Stimulated activated CD8-positive, alpha-beta memory T cell treated with anti-CD3 and anti-CD28 coated beads, Interleukin-7, amount 100 ng/mL, for 4 hours (primary cell): ENCODE data around the gene IRF9.

Experiments used
- DNase-seq, 2 donors: peaks; one replicate each; pipeline ENCODE4 v3.0.0-alpha.2; 2020; ENCODE audit warnings: low read depth in 2 of 2

The IRF9 gene, protein sequence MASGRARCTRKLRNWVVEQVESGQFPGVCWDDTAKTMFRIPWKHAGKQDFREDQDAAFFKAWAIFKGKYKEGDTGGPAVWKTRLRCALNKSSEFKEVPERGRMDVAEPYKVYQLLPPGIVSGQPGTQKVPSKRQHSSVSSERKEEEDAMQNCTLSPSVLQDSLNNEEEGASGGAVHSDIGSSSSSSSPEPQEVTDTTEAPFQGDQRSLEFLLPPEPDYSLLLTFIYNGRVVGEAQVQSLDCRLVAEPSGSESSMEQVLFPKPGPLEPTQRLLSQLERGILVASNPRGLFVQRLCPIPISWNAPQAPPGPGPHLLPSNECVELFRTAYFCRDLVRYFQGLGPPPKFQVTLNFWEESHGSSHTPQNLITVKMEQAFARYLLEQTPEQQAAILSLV

GRCh38 chr14:24160850-24161804 lies at the start of gene IRF9:
TSS of gene IRF9 (plus strand) at chr14:24161265. CDS start at chr14:24162145, 880 bp downstream.
- DNase-seq = peak; percentile 87 to 96

DNA sequence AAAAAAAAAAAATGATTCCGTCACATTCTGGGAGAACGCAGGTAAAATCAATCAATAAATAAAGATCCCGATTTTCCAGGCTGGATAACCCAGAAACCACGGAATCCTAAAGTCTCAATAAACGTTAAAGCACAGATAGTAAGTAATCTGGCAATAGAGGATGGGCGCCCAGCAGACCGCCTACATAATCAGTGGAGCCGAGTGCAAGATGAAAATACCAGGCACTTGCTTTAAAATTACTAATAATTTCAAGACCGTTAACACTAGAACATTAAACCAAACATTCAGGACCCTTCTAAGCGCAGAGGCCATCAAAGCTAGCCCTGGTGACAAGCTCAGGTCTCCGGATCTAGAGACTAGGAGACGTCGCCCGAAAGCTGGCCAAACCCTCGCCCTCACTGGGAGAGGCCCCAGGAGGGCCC lies 47.7 kb upstream of the IRF9 start:
- DNase-seq = no peak

- DNase-seq = peak; percentile 58 to 61
Observed at GRCh38 chr14:24113801-24114531, 47.1 kb upstream of the IRF9 start.

DNA sequence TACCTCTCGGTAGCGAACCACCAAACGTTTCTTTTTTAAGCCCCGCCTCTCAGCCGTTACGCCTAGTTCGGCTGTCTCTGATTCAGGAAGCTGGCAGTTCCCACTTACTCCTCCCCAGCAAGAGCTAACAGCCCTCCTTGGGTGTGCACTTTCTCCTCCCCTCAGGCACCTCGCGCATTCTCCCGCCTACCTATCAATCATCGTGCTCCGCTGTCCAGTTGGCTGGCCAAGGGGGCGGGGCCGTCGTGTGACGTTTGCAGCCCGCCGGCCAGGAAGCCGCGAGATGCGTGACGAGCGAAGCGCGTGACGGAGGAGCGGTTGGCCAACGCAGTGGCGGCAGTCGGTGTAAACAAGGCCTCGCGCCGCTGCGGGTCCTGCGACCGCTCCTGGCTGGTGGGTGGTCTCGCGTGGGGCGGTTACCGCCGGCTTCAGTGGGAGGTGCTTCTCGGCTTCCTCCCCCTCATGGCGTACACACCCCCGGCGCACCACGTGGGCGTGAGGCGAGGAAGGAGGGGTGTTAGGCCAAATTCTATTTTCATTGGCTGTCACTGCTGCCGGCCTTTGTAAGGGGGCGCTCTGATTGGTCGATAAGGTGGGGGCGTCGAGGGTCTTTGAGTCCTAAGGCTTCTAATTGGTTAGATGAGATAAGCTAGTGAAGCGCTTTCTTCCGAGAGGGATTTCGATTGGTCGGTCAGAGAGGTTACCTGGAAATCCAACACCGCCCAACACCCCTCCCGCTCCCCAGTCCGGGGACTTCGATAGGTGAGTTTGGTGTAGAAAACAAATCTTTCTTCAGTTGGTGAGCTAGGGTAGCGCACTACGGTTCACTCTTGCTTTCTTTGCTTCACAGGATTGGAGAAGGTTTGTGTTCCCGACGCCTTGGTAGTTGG lies 46.3 kb upstream of the IRF9 start, which contains the start of the genes DCAF11 and NRL:
DCAF11 (plus strand) TSS at position 246 of the 890 bp plus-strand sequence. CDS start 818 bp downstream, outside the sequence.
NRL (minus strand) TSS at position 418 of the 890 bp plus-strand sequence. CDS start 32,101 bp downstream, outside the sequence.
- peak; percentile 98 to 99 for DNase-seq

- no peak for DNase-seq
Observed at GRCh38 chr14:24115422-24116127, 45.5 kb upstream of the IRF9 start.

DNA sequence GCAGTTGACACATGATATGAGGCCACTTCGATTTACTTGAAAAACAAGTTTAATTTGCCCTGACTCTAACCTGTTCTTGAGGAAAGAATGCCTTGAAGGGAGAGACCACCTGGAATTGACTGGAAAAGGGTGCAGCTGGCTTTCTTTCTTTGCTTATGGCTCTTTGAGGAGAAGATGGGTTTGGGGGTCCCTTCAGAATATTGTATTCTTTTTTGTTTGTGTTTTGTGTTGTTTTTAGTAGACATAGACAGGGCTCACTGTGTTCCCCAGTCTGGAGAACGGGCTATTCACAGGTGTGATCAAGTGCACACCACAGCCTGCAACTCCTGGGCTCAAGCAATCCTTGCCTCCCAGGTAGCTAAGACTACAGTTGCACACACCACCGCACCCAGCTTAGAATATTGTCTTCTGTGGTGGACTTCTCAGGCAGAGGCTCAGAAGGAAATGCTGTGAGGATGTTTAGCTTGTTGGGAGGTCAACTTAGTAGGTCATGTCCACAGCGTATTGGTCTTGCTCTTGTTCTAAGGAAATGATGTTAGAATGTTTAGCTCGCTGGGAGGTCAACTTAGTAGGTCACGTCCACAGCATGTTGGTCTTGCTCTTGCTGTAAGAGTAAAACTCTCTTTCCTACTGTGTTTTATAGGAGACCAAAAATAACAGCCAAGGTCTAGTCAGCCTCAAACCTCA lies 44.8 kb upstream of the IRF9 start:
- DNase-seq = no peak

DNA sequence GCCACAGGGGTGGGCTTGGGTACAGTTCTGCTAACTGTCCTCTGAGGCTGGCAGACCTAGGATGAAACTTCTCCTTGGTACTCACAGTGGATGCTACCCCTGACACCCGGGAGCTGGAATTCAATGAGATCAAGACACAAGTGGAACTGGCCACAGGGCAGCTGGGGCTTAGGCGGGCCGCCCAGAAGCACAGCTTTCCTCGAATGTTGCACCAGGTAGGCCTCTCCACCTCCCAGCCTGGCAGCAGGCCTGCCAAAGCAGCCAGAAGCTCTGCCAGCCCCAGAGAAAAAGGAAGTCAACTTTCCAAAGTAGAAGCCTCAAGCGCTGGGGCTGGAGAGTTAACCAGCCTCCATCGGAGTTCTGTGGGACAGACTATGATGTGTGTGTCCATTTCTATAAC lies 43.9 kb upstream of the IRF9 start:
- no peak for DNase-seq

- no peak for DNase-seq
Observed at GRCh38 chr14:24119691-24120090, 41.4 kb upstream of the IRF9 start.

GRCh38 chr14:24121210-24121609 lies 39.9 kb upstream of the IRF9 start:
- no peak for DNase-seq

DNA sequence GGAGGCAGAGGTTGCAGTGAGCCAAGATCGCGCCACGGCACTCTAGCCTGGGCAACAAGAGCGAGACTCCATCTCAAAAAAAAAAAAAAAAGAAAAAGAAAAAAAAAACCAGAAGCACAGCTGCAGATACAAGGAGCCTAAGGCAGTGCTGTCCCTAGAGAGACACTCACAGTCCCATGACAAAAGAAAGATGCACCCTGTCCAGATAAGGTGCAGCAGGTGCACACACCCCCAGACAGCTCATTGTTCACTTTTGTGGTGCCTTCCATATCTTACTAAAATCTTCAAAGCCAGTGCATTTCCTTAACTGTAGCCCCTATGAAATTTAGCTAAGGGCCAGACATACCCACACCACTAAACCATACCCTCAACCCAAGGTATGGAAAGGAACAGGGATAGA lies 38.6 kb upstream of the IRF9 start:
- DNase-seq = no peak

DNA sequence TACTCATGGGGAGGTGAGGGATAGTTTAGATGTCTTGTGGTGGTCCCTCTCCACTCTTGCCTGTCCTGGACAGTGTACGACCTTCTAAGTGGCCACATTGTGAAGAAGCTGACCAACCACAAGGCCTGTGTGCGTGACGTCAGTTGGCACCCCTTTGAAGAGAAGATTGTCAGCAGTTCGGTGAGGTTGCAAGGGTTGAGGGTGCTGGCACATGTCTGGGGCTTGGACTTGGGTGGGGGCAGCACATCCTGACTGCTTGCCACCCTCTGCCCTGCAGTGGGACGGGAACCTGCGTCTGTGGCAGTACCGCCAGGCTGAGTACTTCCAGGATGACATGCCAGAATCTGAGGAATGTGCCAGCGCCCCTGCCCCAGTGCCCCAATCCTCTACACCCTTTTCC lies 38.2 kb upstream of the IRF9 start:
- DNase-seq = no peak

DNA sequence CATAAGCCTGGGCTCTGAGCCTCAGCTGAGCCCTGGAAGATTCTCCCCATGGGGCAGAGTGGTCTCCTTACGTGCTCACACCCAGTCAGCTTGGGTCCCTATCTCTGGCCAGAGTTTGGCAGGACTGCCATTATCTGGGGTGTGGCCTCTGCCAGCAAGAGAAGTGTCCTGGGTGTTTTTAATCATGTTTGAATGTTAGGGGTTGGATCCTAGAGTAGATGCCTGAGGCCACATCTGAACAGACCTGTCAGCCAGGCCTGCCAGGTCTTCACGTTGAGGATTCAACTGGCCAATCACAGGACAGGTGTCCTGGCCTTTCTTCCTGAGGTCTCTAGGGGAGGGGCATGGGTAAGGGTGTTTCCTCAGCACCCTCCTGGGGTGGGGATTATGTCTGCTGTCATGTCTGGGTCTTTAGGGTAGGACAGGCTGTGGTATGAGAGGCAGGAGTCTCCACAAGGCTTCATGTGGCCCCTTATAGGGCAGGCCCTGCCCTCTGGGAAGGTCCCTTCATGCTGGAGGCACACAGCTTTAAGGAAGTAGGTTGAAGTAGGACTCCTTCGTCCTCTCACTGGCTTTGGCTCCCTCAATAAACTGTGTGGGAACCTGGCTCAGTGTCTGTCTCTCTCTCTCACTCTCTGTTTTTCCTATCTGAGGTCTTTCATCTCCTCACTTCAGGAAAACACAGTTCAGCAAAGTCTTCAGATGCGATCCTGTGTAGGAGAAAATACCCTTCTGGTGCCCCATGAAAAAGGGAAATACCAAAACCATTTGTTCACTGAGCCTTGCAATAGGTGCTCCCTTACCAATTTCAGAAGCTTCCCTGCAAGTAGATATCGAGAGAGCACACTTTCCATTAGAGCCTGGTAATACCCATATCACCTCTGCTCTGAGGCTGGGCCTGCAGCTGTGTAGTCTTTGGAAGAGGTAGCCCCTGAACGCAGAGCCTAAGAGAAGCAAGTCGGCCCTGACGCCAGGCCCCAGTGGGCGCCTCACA lies 37.3 kb upstream of the IRF9 start:
- no peak for DNase-seq

DNA sequence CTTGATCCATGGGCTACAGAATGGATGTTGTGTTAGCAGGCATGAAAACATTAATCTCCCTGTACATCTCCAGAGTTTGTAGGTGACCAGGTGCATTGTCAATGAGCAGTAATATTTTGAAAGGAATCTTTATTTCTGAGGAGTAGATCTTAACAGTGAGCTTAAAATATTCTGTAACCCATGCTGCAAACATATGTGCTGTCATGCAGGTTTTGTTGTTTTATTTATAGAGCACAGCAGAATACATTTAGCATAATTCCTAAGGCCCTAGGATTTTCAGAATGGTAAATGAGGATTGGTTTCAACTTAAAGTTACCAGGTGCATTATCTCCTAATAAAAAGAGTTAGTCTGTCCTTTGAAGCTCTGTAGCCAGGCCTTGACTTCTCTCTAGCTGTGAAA lies 34.1 kb upstream of the IRF9 start:
- no peak for DNase-seq

DNA sequence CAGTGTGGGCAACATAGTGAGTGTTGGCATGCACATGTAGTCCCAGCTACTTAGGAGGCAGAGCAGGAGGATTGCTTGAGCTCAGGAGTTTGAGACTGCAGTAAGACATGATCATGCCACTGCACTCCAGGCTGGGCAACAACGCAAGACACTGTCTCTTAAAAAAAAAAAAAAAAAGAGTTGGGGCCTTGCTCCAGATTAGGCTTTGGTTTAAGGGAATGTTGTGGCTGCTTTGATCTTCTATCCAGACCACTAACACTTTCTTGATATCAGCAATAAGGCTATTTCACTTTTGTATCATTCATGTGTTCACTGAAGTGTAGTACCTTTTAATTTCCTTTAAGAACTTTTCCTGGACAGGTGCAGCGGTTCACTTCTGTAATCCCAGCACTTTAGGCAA lies 33.4 kb upstream of the IRF9 start:
- no peak for DNase-seq

- no peak for DNase-seq
Observed at GRCh38 chr14:24129410-24129998, 31.6 kb upstream of the IRF9 start.

- no peak for DNase-seq
Observed at GRCh38 chr14:24130380-24130716, 30.7 kb upstream of the IRF9 start, which contains the start of gene FITM1. TSS of gene FITM1 (plus strand) at chr14:24130659. CDS start at chr14:24131564, 905 bp downstream.

DNA sequence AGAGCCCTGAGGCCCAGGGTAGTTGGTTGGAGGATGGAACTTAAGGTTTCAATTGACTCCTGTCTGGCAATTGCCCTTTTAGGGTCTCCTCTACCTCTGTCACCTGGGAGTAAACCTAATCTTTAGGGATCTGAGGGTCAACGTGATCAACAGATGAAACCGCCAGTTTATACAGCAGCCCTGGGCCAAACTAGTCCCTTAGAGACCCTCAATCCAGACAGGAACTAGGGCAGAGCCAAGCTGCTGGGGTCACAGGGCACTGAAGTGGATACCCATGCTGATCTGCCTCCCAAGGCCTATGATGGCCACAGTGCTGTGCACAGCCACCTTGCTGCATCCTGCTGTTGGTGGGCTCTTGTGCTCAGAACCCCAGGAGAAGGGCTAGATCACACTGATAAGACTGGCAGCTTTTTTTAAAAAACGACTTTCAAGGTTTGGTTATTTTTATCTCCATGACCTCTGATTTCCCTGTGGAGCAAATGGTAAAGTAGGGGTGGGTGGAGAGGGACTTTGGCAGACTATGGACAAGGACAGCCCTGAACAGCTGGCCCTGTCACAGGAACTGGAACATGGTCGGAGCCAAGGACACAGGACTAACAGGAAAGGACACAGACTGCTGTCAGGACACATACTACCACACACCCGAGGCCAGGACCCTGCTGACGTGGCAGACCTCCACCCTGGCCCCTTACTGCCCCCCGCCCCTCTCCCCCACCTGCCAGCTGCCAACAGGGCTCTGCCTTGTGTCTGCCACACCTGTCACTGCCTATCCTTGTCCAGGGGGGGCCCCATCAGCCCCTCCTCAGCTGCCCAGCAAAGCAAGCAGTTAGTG lies 30.1 kb upstream of the IRF9 start:
- no peak for DNase-seq
